ENCODE data around the gene SLC50A1.

DNA sequence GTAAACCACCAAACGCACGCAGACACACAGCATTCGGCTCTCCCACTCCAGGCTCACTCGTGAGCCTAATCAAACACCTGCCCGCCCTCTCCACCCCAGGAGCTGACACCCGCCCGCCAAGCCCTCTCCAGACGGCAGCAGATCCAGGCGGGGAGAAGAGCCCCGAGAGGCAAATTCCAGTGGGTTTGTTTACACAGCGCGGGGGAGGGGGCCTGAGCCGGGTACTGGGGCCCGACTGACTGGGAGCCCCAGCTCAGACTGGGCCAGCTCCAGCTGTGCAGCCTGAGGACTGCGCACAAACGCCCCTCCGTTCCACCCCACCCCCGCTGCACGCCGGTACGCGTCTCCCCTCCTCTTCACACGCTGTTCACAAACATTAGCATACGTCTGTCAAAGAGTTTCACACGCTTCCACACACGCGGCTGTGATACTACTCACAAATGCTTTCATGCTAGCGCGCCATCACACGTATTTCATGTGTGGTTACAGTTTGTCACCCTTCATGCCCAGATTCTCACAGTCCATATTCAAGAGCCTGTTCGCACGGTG is 9.0 kb upstream of the SLC50A1 start:
- TF ChIP-seq, protein P1, sequence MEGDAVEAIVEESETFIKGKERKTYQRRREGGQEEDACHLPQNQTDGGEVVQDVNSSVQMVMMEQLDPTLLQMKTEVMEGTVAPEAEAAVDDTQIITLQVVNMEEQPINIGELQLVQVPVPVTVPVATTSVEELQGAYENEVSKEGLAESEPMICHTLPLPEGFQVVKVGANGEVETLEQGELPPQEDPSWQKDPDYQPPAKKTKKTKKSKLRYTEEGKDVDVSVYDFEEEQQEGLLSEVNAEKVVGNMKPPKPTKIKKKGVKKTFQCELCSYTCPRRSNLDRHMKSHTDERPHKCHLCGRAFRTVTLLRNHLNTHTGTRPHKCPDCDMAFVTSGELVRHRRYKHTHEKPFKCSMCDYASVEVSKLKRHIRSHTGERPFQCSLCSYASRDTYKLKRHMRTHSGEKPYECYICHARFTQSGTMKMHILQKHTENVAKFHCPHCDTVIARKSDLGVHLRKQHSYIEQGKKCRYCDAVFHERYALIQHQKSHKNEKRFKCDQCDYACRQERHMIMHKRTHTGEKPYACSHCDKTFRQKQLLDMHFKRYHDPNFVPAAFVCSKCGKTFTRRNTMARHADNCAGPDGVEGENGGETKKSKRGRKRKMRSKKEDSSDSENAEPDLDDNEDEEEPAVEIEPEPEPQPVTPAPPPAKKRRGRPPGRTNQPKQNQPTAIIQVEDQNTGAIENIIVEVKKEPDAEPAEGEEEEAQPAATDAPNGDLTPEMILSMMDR (IDR thresholded peaks at IDR 0.05; ENCODE audit: insufficient read depth, low read length), result no peak
- TF ChIP-seq SPI1 (IDR thresholded peaks at IDR 0.05; ENCODE audit: borderline replicate concordance, low read depth) (no peak), GABPA (IDR thresholded peaks at IDR 0.05; ENCODE audit: low read depth) (no peak), POLR2AphosphoS5 (IDR thresholded peaks at IDR 0.05; ENCODE audit: low read depth) (no peak)

All from HL-60 (cell line).